Transverse colon (tissue), 4 donors: ENCODE data around the gene CNTFR.

Experiments used
- CTCF ChIP-seq, 5 experiments: fragments of 200-600 bp in 3 of 5; fragments of 450-650 bp in 2 of 5; sonication (generic) in 3 of 5; IDR thresholded peaks; 1 replicate in 2 of 5; 2 replicates in 3 of 5; pipeline ENCODE4 v1.5.1; 2016 to 2017; ENCODE audit warnings: antibody characterized with exemption in 5 of 5, inconsistent platforms in 3 of 5, mild to moderate bottlenecking in 2 of 5, moderate library complexity in 1 of 5
- EP300 ChIP-seq: sonication (generic); formaldehyde crosslinking; IDR thresholded peaks from one replicate; pipeline ENCODE4 v1.6.1; 2017; ENCODE audit warnings: antibody characterized with exemption, low read depth
- POLR2A ChIP-seq: fragments of 450-650 bp; IDR thresholded peaks from one replicate; pipeline ENCODE4 v1.6.1; 2016; ENCODE audit warnings: antibody characterized with exemption, mild to moderate bottlenecking, moderate library complexity
- POLR2AphosphoS5 ChIP-seq, 3 donors: sonication (generic); formaldehyde crosslinking; IDR thresholded peaks; one replicate each; pipeline ENCODE4 v1.6.1; 2016; ENCODE audit warnings: antibody characterized with exemption in 3 of 3

GRCh38 chr9:34513567-34514214 lies 75.8 kb downstream of the CNTFR start:
- TF ChIP-seq CTCF (IDR thresholded peaks at IDR 0.05) (no peak), POLR2A (no peak), EP300 (no peak), POLR2AphosphoS5 (IDR thresholded peaks at IDR 0.05) (no peak)
